ENCODE data around the gene TIMM10B. TPM values are rescaled to one million over a fixed set of nuclear protein-coding genes. Genes with fewer than 3 reads are reported as not detected.

TIMM10B gene
- total RNA-seq, 1 donor from 2014 or later = 34.6 TPM

GRCh38 chr11:6452219-6452618 is 29.1 kb upstream of the TIMM10B start:
- H3K27me3 ChIP-seq (ENCODE audit: low read depth) = no peaks in the 10 kb centered on the region
- no peak for DNase-seq
- H3K4me3 ChIP-seq = no peak overlapping the region
- ATAC-seq = no peak
- no peak for TF ChIP-seq CTCF (IDR thresholded peaks at IDR 0.05)
- no peaks in the 10 kb centered on the region for H3K9me3 ChIP-seq
- no peaks in the 10 kb centered on the region for H3K4me1 ChIP-seq
- peaks cover 94% of the 10 kb centered on the region for H3K36me3 ChIP-seq
- intact Hi-C loops (cut with DNase I) = no loop called here
- H3K27ac ChIP-seq = no peak overlapping the region

GRCh38 chr11:6453152-6453551 is 28.1 kb upstream of the TIMM10B start:
- Histone ChIP-seq H3K4me3 (no peak overlapping the region), H3K27me3 (ENCODE audit: low read depth) (no peaks in the 10 kb centered on the region), H3K27ac (no peak overlapping the region), H3K4me1 (no peaks in the 10 kb centered on the region), H3K36me3 (peaks cover 98% of the 10 kb centered on the region), H3K9me3 (no peaks in the 10 kb centered on the region)
- DNase-seq (no peak), ATAC-seq (no peak)
- TF ChIP-seq CTCF (IDR thresholded peaks at IDR 0.05) = no peak
- intact Hi-C loops (cut with DNase I) = no loop called here

- intact Hi-C loops (cut with DNase I) = no loop called here
Observed at GRCh38 chr11:6455070-6455469, 26.2 kb upstream of the TIMM10B start.

GRCh38 chr11:6456361-6457073 is 24.8 kb upstream of the TIMM10B start:
- ATAC-seq = peak in 1 of 2 donors; percentile 21
- no peak for DNase-seq
- peaks cover 97% of the 10 kb centered on the region for H3K36me3 ChIP-seq
- no peaks in the 10 kb centered on the region for H3K9me3 ChIP-seq
- H3K4me1 ChIP-seq = no peaks in the 10 kb centered on the region
- H3K27me3 ChIP-seq (ENCODE audit: low read depth) = no peaks in the 10 kb centered on the region
- intact Hi-C loops (cut with DNase I) = no loop called here
- no peak for TF ChIP-seq CTCF (IDR thresholded peaks at IDR 0.05)
- H3K4me3 ChIP-seq = no peak overlapping the region
- H3K27ac ChIP-seq = no peak overlapping the region

More at GRCh38 chr11:6455070-6455469, 26.2 kb upstream of the TIMM10B start:
- no peak for TF ChIP-seq CTCF (IDR thresholded peaks at IDR 0.05)
- Histone ChIP-seq H3K4me3 (no peak overlapping the region), H3K4me1 (no peaks in the 10 kb centered on the region), H3K9me3 (no peaks in the 10 kb centered on the region), H3K36me3 (peaks cover 100% of the 10 kb centered on the region), H3K27me3 (ENCODE audit: low read depth) (no peaks in the 10 kb centered on the region), H3K27ac (no peak overlapping the region)
- ATAC-seq = no peak
- DNase-seq = no peak

GRCh38 chr11:6457581-6458320 is 23.6 kb upstream of the TIMM10B start:
- Histone ChIP-seq H3K9me3 (no peaks in the 10 kb centered on the region), H3K27me3 (ENCODE audit: low read depth) (no peaks in the 10 kb centered on the region), H3K4me3 (no peak overlapping the region), H3K27ac (peak overlapping the region; percentile 22), H3K36me3 (peaks cover 95% of the 10 kb centered on the region), H3K4me1 (no peaks in the 10 kb centered on the region)
- ATAC-seq = peak; percentile 2 to 8
- no peak for DNase-seq
- TF ChIP-seq CTCF (IDR thresholded peaks at IDR 0.05) = no peak
- intact Hi-C loops (cut with DNase I) = no loop called here
